OCI-LY1 (cell line): ENCODE data around the gene SLX4.

Experiments
- H2AFZ ChIP-seq: fragments of 200-600 bp; sonication (generic), shearing (Covaris generic); 2 replicates; pipeline ENCODE4 v1.6.0; 2014; ENCODE audit warnings: antibody characterized with exemption, mild to moderate bottlenecking, low read length
- H3F3A ChIP-seq: fragments of 200-600 bp; sonication (generic), shearing (Covaris generic); 2 replicates; pipeline ENCODE4 v1.6.0; 2014; ENCODE audit warnings: mild to moderate bottlenecking, antibody characterized with exemption, low read length, moderate library complexity; ENCODE audit not compliant: insufficient read depth
- H3K27ac ChIP-seq: fragments of 200-600 bp; sonication (generic); 2 replicates; pipeline ENCODE4 v1.5.1; 2014; ENCODE audit warnings: low read length, mixed run types, mild to moderate bottlenecking, low read depth; ENCODE audit not compliant: poor library complexity, severe bottlenecking
- H3K27me3 ChIP-seq: fragments of 200-600 bp; sonication (generic); 2 replicates; pipeline ENCODE4 v1.6.0; 2014; ENCODE audit warnings: antibody characterized with exemption, mild to moderate bottlenecking, low read length, moderate library complexity; ENCODE audit not compliant: insufficient read depth
- H3K36me3 ChIP-seq: fragments of 200-600 bp; sonication (generic); 2 replicates; pipeline ENCODE4 v1.6.1; 2014; ENCODE audit warnings: mild to moderate bottlenecking, antibody characterized with exemption, low read length, moderate library complexity, mixed read lengths; ENCODE audit not compliant: insufficient read depth
- H3K4me1 ChIP-seq: fragments of 200-600 bp; sonication (generic); 2 replicates; pipeline ENCODE4 v1.5.1; 2014; ENCODE audit warnings: mild to moderate bottlenecking, low read length, moderate library complexity; ENCODE audit not compliant: insufficient read depth, severe bottlenecking
- H3K4me2 ChIP-seq: fragments of 200-600 bp; sonication (generic), shearing (Covaris generic); 2 replicates; pipeline ENCODE4 v1.6.1; 2014; ENCODE audit warnings: low read length
- H3K4me3 ChIP-seq: fragments of 200-600 bp; sonication (generic); 2 replicates; pipeline ENCODE4 v1.5.1; 2014; ENCODE audit warnings: low read length, low read depth, mild to moderate bottlenecking, mixed read lengths; ENCODE audit not compliant: poor library complexity, severe bottlenecking
- H3K79me2 ChIP-seq: fragments of 200-600 bp; shearing (Covaris generic); 2 replicates; pipeline ENCODE4 v1.6.1; 2016; ENCODE audit warnings: mixed run types, low read length, mixed read lengths; ENCODE audit not compliant: insufficient read depth
- H3K9ac ChIP-seq: fragments of 200-600 bp; sonication (generic), shearing (Covaris generic); 2 replicates; pipeline ENCODE4 v1.6.1; 2014; ENCODE audit warnings: mild to moderate bottlenecking, low read length, mixed read lengths
- H3K9me2 ChIP-seq: fragments of 200-600 bp; sonication (generic), shearing (Covaris generic); 2 replicates; pipeline ENCODE4 v1.6.1; 2014; ENCODE audit warnings: low read depth, mild to moderate bottlenecking, low read length, mixed read lengths
- H3K9me3 ChIP-seq: fragments of 200-600 bp; shearing (Covaris generic); 2 replicates; pipeline ENCODE4 v1.6.1; 2014; ENCODE audit warnings: low read length, mixed read lengths
- H4K20me1 ChIP-seq: fragments of 200-600 bp; sonication (generic), shearing (Covaris generic); 2 replicates; pipeline ENCODE4 v1.6.0; 2016; ENCODE audit warnings: mild to moderate bottlenecking, low read length; ENCODE audit not compliant: insufficient read depth
- EZH2 ChIP-seq: fragments of 200-600 bp; sonication (generic), shearing (Covaris generic); IDR thresholded peaks from 2 replicates; pipeline ENCODE4 v1.8.0; 2017; ENCODE audit warnings: borderline replicate concordance, mixed run types, mild to moderate bottlenecking, antibody characterized with exemption, low read length, moderate library complexity, mixed read lengths
- TF ChIP-seq, protein P1 (sequence below): fragments of 200-600 bp; sonication (generic), shearing (Covaris generic); IDR thresholded peaks from 2 replicates; pipeline ENCODE4 v1.5.1; 2017; ENCODE audit warnings: mild to moderate bottlenecking, antibody characterized with exemption, low read length, moderate library complexity, mixed read lengths

The SLX4 gene

DNA sequence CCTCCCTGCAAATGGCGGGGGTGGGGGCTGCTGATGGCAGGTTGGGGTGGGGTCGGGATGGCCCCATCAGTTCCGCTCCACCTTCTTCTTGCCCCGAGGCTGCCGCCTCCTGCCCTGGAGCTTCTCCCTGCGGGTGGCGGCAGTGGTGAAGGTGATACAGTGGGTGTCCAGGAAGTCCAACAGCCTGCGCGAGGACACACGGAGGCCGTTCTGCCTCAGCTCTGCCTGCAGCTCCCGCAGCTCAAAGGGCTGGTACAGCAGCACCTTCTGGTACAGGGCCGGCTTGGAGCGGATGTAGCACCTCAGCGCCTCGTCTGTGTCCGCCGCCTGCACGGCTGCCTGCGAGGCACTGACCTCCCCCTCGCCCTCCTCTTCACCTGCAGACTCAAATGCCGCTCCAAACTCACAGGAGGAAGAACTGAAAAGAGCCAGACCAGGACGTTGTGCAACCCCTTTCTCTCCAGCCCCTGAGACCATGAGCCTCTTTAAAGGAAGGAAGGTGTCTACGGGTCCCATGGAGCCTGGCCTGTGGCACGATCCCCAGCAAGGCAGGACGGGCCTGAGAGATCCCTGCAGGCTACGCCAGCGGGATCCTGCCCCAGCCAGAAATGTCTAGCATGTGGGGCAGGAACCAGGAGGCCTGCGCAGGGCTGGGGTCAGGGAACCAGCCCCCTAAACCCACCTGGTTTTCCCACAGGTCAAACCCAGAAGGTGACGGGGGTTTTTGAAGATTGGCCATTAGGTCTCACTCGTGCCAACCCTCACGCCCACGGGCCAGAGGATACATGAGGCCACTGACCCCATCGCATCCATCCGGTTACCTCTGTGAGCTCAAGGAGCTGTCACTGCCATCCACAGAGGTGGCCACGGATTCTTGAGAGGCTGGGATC, 28.9 kb downstream of the SLX4 start:
- no peaks in the 10 kb centered on the region for H3K79me2 ChIP-seq
- H3K4me1 ChIP-seq: peaks cover 43% of the 10 kb centered on the region
- no peak for TF ChIP-seq EZH2
- TF ChIP-seq, protein P1, sequence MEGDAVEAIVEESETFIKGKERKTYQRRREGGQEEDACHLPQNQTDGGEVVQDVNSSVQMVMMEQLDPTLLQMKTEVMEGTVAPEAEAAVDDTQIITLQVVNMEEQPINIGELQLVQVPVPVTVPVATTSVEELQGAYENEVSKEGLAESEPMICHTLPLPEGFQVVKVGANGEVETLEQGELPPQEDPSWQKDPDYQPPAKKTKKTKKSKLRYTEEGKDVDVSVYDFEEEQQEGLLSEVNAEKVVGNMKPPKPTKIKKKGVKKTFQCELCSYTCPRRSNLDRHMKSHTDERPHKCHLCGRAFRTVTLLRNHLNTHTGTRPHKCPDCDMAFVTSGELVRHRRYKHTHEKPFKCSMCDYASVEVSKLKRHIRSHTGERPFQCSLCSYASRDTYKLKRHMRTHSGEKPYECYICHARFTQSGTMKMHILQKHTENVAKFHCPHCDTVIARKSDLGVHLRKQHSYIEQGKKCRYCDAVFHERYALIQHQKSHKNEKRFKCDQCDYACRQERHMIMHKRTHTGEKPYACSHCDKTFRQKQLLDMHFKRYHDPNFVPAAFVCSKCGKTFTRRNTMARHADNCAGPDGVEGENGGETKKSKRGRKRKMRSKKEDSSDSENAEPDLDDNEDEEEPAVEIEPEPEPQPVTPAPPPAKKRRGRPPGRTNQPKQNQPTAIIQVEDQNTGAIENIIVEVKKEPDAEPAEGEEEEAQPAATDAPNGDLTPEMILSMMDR: no peak
- H4K20me1 ChIP-seq: no peaks in the 10 kb centered on the region
- H2AFZ ChIP-seq: no peak overlapping the region
- no peaks in the 10 kb centered on the region for H3K9me3 ChIP-seq
- H3K9me2 ChIP-seq: no peaks in the 10 kb centered on the region
- no peak overlapping the region for H3K4me2 ChIP-seq
- no peaks in the 10 kb centered on the region for H3K27me3 ChIP-seq
- no peaks in the 10 kb centered on the region for H3F3A ChIP-seq
- H3K4me3 ChIP-seq: no peak overlapping the region
- peaks cover 27% of the 10 kb centered on the region; the same call in 1 of the 2 replicates for H3K36me3 ChIP-seq
- H3K9ac ChIP-seq: no peak overlapping the region
- H3K27ac ChIP-seq: no peak overlapping the region

DNA sequence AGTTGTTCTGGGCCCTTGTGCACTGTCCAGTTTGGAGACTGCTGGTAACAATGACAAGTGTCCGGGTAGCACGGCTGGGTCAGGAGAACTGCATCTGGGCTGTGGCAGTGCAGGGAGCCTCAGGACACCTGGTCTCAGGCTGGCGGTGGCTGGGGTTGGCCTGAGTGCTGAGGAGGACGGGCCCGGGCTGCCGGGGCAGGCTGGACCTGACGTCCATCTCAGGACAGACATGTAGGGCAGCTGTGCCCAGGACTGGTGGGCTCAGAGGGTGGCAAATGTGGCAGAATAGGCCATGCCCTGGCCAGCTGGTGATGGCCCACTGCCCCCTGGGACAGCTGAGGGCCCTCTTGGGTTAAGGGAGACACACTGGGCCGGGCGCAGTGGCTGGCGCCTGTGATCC, 30.0 kb downstream of the SLX4 start:
- TF ChIP-seq, protein P1: no peak
- no peak for TF ChIP-seq EZH2
- peak overlapping the region; percentile 88 for H3K27ac ChIP-seq

DNA sequence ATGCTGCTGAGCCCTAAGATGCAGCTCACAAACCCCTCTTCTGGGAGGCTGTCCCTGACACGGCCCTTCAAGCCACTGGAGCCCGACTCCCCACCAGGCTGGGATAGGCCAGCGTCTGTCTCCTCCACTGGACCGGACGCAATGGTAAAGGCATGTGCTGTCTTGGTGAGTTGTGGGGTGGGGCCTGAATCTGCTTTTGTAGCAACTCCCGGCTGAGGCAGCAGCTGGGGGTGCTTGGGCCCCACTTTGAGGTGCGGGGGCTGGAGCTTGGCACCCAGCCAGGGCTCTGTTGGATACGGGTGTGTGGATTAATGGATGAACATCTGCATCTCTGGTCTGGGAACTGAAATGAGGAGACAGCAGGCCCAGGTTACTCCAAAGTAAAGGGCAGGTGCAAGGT, 30.7 kb downstream of the SLX4 start:
- Histone ChIP-seq H2AFZ (no peak overlapping the region), H3K79me2 (no peaks in the 10 kb centered on the region), H3K9ac (peak overlapping the region; percentile 47; the same call in 1 of the 2 replicates), H3K9me2 (no peaks in the 10 kb centered on the region), H3K36me3 (peaks cover 21% of the 10 kb centered on the region; the same call in 1 of the 2 replicates), H3K4me3 (no peak overlapping the region), H3K4me2 (no peak overlapping the region; the same call in 1 of the 2 replicates), H3K27ac (peak overlapping the region; percentile 88), H3K27me3 (no peaks in the 10 kb centered on the region), H3F3A (no peaks in the 10 kb centered on the region), H3K9me3 (no peaks in the 10 kb centered on the region), H3K4me1 (peaks cover 51% of the 10 kb centered on the region), H4K20me1 (no peaks in the 10 kb centered on the region)
- TF ChIP-seq, protein P1: no peak
- no peak for TF ChIP-seq EZH2

More for the DNA sequence above, 30.0 kb downstream of the SLX4 start:
- no peak overlapping the region for H3K9ac ChIP-seq
- H3K36me3 ChIP-seq: peaks cover 27% of the 10 kb centered on the region; the same call in 1 of the 2 replicates
- no peak overlapping the region for H2AFZ ChIP-seq
- no peak overlapping the region for H3K4me3 ChIP-seq
- no peaks in the 10 kb centered on the region for H3F3A ChIP-seq
- H3K4me1 ChIP-seq: peaks cover 44% of the 10 kb centered on the region
- no peak overlapping the region for H3K4me2 ChIP-seq
- no peaks in the 10 kb centered on the region for H3K27me3 ChIP-seq
- H3K9me2 ChIP-seq: no peaks in the 10 kb centered on the region
- no peaks in the 10 kb centered on the region for H3K79me2 ChIP-seq
- no peaks in the 10 kb centered on the region for H3K9me3 ChIP-seq
- H4K20me1 ChIP-seq: no peaks in the 10 kb centered on the region
